Tibial nerve (tissue), 4 donors: ENCODE results near the gene SLC16A10.
"Not testable (repeated sequence)": the region's sequence is repeated elsewhere in the genome, so short reads cannot be mapped to it uniquely, and the experiment has no call there.

Experiments used
- EP300 ChIP-seq, 2 donors: sonication (generic); formaldehyde crosslinking; IDR thresholded peaks; one replicate each; pipeline ENCODE4 v1.6.1; 2017; ENCODE audit warnings: antibody characterized with exemption in 2 of 2, mild to moderate bottlenecking in 1 of 2
- TF ChIP-seq, protein P1 (sequence below), 5 experiments: fragments of 200-600 bp in 3 of 5; fragments of 450-650 bp in 2 of 5; sonication (generic) in 3 of 5; IDR thresholded peaks; one replicate each; pipeline ENCODE4 v1.5.1; 2016 to 2019; ENCODE audit warnings: antibody characterized with exemption in 5 of 5, mild to moderate bottlenecking in 3 of 5, moderate library complexity in 2 of 5

DNA sequence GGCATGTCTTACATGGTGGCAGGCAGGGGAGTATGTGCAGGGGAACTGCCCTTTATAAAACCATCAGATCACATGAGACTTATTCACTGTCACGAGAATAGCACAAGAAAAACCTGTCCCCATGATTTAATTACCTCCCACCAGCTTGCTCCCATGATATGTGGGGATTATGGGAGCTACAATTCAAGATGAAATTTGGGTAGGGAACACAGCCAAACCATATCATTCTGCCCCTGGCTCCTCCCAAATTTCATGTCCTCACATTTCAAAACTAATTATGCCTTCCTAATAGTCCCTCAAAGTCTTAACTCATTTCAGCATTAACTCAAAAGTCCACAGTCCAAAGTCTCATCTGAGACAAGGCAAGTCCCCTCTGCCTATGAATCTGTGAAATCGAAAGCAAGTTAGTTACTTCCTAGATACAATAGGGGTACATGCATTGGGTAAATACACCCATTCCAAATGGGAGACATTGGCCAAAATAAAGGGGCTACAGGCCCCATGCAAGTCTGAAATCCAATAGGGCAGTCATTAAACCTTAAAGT lies 102.4 kb downstream of the SLC16A10 start:
- TF ChIP-seq, protein P1, sequence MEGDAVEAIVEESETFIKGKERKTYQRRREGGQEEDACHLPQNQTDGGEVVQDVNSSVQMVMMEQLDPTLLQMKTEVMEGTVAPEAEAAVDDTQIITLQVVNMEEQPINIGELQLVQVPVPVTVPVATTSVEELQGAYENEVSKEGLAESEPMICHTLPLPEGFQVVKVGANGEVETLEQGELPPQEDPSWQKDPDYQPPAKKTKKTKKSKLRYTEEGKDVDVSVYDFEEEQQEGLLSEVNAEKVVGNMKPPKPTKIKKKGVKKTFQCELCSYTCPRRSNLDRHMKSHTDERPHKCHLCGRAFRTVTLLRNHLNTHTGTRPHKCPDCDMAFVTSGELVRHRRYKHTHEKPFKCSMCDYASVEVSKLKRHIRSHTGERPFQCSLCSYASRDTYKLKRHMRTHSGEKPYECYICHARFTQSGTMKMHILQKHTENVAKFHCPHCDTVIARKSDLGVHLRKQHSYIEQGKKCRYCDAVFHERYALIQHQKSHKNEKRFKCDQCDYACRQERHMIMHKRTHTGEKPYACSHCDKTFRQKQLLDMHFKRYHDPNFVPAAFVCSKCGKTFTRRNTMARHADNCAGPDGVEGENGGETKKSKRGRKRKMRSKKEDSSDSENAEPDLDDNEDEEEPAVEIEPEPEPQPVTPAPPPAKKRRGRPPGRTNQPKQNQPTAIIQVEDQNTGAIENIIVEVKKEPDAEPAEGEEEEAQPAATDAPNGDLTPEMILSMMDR (IDR thresholded peaks at IDR 0.05): not testable (repeated sequence)
- not testable (repeated sequence) for TF ChIP-seq EP300 (IDR thresholded peaks at IDR 0.05)
